ENCODE measurements around the gene SLC25A45.

GRCh38 chr11:65419460-65419771 lies 37.0 kb upstream of the SLC25A45 start:
- TF ChIP-seq CTCF (IDR thresholded peaks at IDR 0.05) (no peak), POLR2A (IDR thresholded peaks at IDR 0.05) (no peak)

Data from heart left ventricle (tissue), 13 donors.